Stomach (tissue), 9 donors: ENCODE measurements around the gene TENT4B. TPM values are rescaled to one million over a fixed set of nuclear protein-coding genes. Genes with fewer than 3 reads are reported as not detected.
A peak's percentile ranks its signal among the peaks of the same experiment; 100 is the strongest.

ENCODE experiments used
- DNase-seq, 2 donors: peaks; one replicate each; pipeline versions ENCODE4 v3.0.0 to v3.0.0-alpha.2; 2013 to 2019
- H3K27ac ChIP-seq, 5 donors: fragments of 200-600 bp in 4 of 5; sonication (generic) in 4 of 5; one replicate each; pipeline ENCODE4 v1.5.1; 2013 to 2019; ENCODE audit warnings: mild to moderate bottlenecking in 1 of 5, moderate library complexity in 1 of 5
- H3K27me3 ChIP-seq, 3 donors: fragments of 200-600 bp; sonication (generic); one replicate each; pipeline ENCODE4 v1.5.1; 2017 to 2019; ENCODE audit warnings: mixed run types in 1 of 3
- H3K36me3 ChIP-seq, 4 donors: fragments of 200-600 bp; sonication (generic); 1 replicate in 3 of 4; 2 replicates in 1 of 4; pipeline ENCODE4 v1.5.1; 2016 to 2019
- H3K4me1 ChIP-seq, 4 donors: fragments of 200-600 bp; sonication (generic); one replicate each; pipeline ENCODE4 v1.5.1; 2016 to 2019
- H3K4me3 ChIP-seq, 4 donors: fragments of 200-600 bp; sonication (generic) in 3 of 4; one replicate each; pipeline ENCODE4 v1.5.1; 2016 to 2019; ENCODE audit warnings: mild to moderate bottlenecking in 1 of 4
- H3K9me3 ChIP-seq, 4 donors: fragments of 200-600 bp; sonication (generic); one replicate each; pipeline ENCODE4 v1.5.1; 2016 to 2019
- CTCF ChIP-seq, 7 experiments: fragments of 450-650 bp in 4 of 7; fragments of 200-600 bp in 3 of 7; sonication (generic) in 3 of 7; IDR thresholded peaks; one replicate each; pipeline ENCODE4 v1.5.1; 2016 to 2019; ENCODE audit warnings: antibody characterized with exemption in 7 of 7, control low read depth in 2 of 7, mild to moderate bottlenecking in 1 of 7
- EP300 ChIP-seq: sonication (generic); formaldehyde crosslinking; IDR thresholded peaks from one replicate; pipeline ENCODE4 v1.6.1; 2017; ENCODE audit warnings: antibody characterized with exemption
- POLR2A ChIP-seq, 4 donors: fragments of 450-650 bp; IDR thresholded peaks; one replicate each; pipeline ENCODE4 v1.6.1; 2016; ENCODE audit warnings: antibody characterized with exemption in 4 of 4, control low read depth in 2 of 4, mild to moderate bottlenecking in 1 of 4, moderate library complexity in 1 of 4
- POLR2AphosphoS5 ChIP-seq, 3 donors: sonication (generic); formaldehyde crosslinking; IDR thresholded peaks; one replicate each; pipeline ENCODE4 v1.6.1; 2016; ENCODE audit warnings: antibody characterized with exemption in 3 of 3
- WGBS, 5 donors: extraction: QIAGEN DNeasy Blood & Tissue Kit in 3 of 5; methylation state at CpG; one replicate each; pipeline versions ENCODE4 v1.1.5 to v1.1.7; 2013 to 2018; 5-methylcytosine and 5-hydroxymethylcytosine counted together
- intact Hi-C: fragments of 100-400 bp; cut with DNase I; formaldehyde crosslinking; loops from one replicate; pipeline ENCODE4 v1.15.1; 2023; ENCODE audit warnings: low total_unique reads
- polyA plus RNA-seq, 3 donors: library from polyadenylated mRNA; stranded (reverse); fragments of 200-250 nt; gene quantifications; one replicate each; pipeline ENCODE4 v1.2.3, GENCODE V29; 2013
- total RNA-seq, 5 donors: library from RNA; depleted of rRNA; stranded (reverse); fragments of >200 nt; gene quantifications; one replicate each; pipeline versions ENCODE4 v1.1.0 to v1.2.3, GENCODE V29; 2014 to 2016
- donor health status: healthy with polysubstance abuse.
- donor health status: Bipolar disorder and iron deficiency.
- donor health status: healthy.

TENT4B gene
- total and polyA plus RNA-seq, 8 donors: 2.4 to 24.1 (median 8.3) TPM

- intact Hi-C loops: no loop called here
- Histone ChIP-seq H3K27me3 (no peaks in the 10 kb centered on the region), H3K36me3 (no peaks in the 10 kb centered on the region), H3K27ac (no peak overlapping the region), H3K4me3 (no peak overlapping the region), H3K9me3 (no peaks in the 10 kb centered on the region), H3K4me1 (peaks cover 6 to 71% (median 30%) of the 10 kb centered on the region in 4 donors)
- 73 to 91% (median 82%) methylated on average over 5 of the region's 5 CpGs for WGBS, 5 donors
- no peak for TF ChIP-seq POLR2A (IDR thresholded peaks at IDR 0.05)
- TF ChIP-seq POLR2AphosphoS5 (IDR thresholded peaks at IDR 0.05): no peak
- no peak for TF ChIP-seq EP300
- TF ChIP-seq CTCF (IDR thresholded peaks at IDR 0.05): no peak
- DNase-seq: no peak
Observed at GRCh38 chr16:50193594-50193993, 40.5 kb downstream of the TENT4B start.

GRCh38 chr16:50195276-50195675 is 42.2 kb downstream of the TENT4B start:
- H3K4me1 ChIP-seq: peaks cover 0 to 63% (median 35%) of the 10 kb centered on the region in 4 donors
- H3K27ac ChIP-seq: peak overlapping the region in 3 of 5 donors; percentile 10 to 69 (median 20)
- no peaks in the 10 kb centered on the region for H3K27me3 ChIP-seq
- no peaks in the 10 kb centered on the region for H3K36me3 ChIP-seq
- H3K4me3 ChIP-seq: no peak overlapping the region
- TF ChIP-seq POLR2A (IDR thresholded peaks at IDR 0.05): no peak
- TF ChIP-seq POLR2AphosphoS5 (IDR thresholded peaks at IDR 0.05): no peak
- TF ChIP-seq EP300: no peak
- TF ChIP-seq CTCF (IDR thresholded peaks at IDR 0.05): no peak
- DNase-seq: peak in 1 of 2 donors; percentile 16
- 5 to 30% (median 14%) methylated on average over 2 of the region's 2 CpGs for WGBS, 5 donors
- H3K9me3 ChIP-seq: no peaks in the 10 kb centered on the region
- intact Hi-C loops: no loop called here

- Histone ChIP-seq H3K4me1 (peaks cover 0 to 59% (median 34%) of the 10 kb centered on the region in 4 donors), H3K4me3 (no peak overlapping the region), H3K36me3 (no peaks in the 10 kb centered on the region), H3K27ac (peak overlapping the region in 2 of 5 donors; percentile 20 to 69), H3K9me3 (no peaks in the 10 kb centered on the region), H3K27me3 (no peaks in the 10 kb centered on the region)
- WGBS, 5 donors: 80 to 94% (median 86%) methylated on average over 1 of the region's 1 CpG
- TF ChIP-seq POLR2A (IDR thresholded peaks at IDR 0.05) (no peak), POLR2AphosphoS5 (IDR thresholded peaks at IDR 0.05) (no peak)
- DNase-seq: no peak
- intact Hi-C loops: no loop called here
Observed at GRCh38 chr16:50195756-50196155, 42.6 kb downstream of the TENT4B start.

- H3K4me1 ChIP-seq: peaks cover under 1 to 62% (median 43%) of the 10 kb centered on the region in 4 donors
- intact Hi-C loops: no loop called here
- 90 to 96% (median 93%) methylated on average over 7 of the region's 7 CpGs for WGBS, 5 donors
- H3K36me3 ChIP-seq: no peaks in the 10 kb centered on the region
- H3K27ac ChIP-seq: no peak overlapping the region
- H3K4me3 ChIP-seq: no peak overlapping the region
- no peak for TF ChIP-seq POLR2AphosphoS5 (IDR thresholded peaks at IDR 0.05)
- TF ChIP-seq EP300: no peak
- no peak for TF ChIP-seq CTCF (IDR thresholded peaks at IDR 0.05)
- no peaks in the 10 kb centered on the region for H3K27me3 ChIP-seq
- H3K9me3 ChIP-seq: no peaks in the 10 kb centered on the region
- DNase-seq: no peak
Observed at GRCh38 chr16:50197582-50197981, 44.5 kb downstream of the TENT4B start.

GRCh38 chr16:50198802-50199403 is 45.8 kb downstream of the TENT4B start:
- peak in 1 of 3 donors; percentile 29 for TF ChIP-seq POLR2AphosphoS5 (IDR thresholded peaks at IDR 0.05)
- TF ChIP-seq CTCF (IDR thresholded peaks at IDR 0.05): no peak
- no peak for TF ChIP-seq POLR2A (IDR thresholded peaks at IDR 0.05)
- TF ChIP-seq EP300: no peak
- DNase-seq: no peak
- Histone ChIP-seq H3K27me3 (no peaks in the 10 kb centered on the region), H3K4me1 (peaks cover 14 to 75% (median 52%) of the 10 kb centered on the region in 4 donors), H3K27ac (peak overlapping the region in 3 of 5 donors; percentile 3 to 24 (median 16)), H3K4me3 (no peak overlapping the region), H3K36me3 (no peaks in the 10 kb centered on the region), H3K9me3 (no peaks in the 10 kb centered on the region)
- intact Hi-C loops: no loop called here
- 29 to 47% (median 40%) methylated on average over 4 of the region's 4 CpGs for WGBS, 5 donors
